Suprapubic skin (tissue), 4 donors: ENCODE results near the gene MARK3.

Experiments used
- EP300 ChIP-seq: sonication (generic); formaldehyde crosslinking; IDR thresholded peaks from one replicate; pipeline ENCODE4 v1.6.1; 2017; ENCODE audit warnings: antibody characterized with exemption
- POLR2A ChIP-seq, 2 donors: fragments of 450-650 bp; IDR thresholded peaks; one replicate each; pipeline ENCODE4 v1.6.1; 2017; ENCODE audit warnings: antibody characterized with exemption in 2 of 2, mild to moderate bottlenecking in 2 of 2, moderate library complexity in 2 of 2
- POLR2AphosphoS5 ChIP-seq, 3 donors: sonication (generic); formaldehyde crosslinking; IDR thresholded peaks; one replicate each; pipeline ENCODE4 v1.6.1; 2017; ENCODE audit warnings: antibody characterized with exemption in 3 of 3
- TF ChIP-seq, protein P1 (sequence below), 2 donors: fragments of 200-600 bp in 1 of 2; fragments of 450-650 bp in 1 of 2; sonication (generic) in 1 of 2; IDR thresholded peaks; one replicate each; pipeline ENCODE4 v1.5.1; 2016 to 2019; ENCODE audit warnings: antibody characterized with exemption in 2 of 2, mild to moderate bottlenecking in 1 of 2, moderate library complexity in 1 of 2

DNA sequence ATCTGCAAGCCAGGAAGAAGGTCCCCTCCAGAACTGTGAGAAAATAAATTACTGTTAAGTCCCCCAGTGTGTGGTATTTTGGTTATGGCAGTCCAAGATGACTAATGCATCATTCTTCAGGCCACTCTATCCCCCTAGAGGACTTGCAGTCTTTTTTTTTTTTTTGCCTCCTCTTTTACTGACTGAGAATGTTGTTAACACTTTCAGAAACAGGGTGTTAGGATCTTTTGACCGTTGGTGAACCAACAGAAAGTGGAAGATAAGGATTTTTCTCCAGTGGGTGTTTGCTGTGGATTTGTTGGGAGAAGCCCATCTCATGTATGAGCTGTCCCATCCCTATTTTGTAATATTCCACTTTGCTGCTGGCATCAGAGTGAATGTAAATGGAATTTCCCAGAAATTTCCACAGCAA lies 37.8 kb downstream of the MARK3 start:
- TF ChIP-seq, protein P1, sequence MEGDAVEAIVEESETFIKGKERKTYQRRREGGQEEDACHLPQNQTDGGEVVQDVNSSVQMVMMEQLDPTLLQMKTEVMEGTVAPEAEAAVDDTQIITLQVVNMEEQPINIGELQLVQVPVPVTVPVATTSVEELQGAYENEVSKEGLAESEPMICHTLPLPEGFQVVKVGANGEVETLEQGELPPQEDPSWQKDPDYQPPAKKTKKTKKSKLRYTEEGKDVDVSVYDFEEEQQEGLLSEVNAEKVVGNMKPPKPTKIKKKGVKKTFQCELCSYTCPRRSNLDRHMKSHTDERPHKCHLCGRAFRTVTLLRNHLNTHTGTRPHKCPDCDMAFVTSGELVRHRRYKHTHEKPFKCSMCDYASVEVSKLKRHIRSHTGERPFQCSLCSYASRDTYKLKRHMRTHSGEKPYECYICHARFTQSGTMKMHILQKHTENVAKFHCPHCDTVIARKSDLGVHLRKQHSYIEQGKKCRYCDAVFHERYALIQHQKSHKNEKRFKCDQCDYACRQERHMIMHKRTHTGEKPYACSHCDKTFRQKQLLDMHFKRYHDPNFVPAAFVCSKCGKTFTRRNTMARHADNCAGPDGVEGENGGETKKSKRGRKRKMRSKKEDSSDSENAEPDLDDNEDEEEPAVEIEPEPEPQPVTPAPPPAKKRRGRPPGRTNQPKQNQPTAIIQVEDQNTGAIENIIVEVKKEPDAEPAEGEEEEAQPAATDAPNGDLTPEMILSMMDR (IDR thresholded peaks at IDR 0.05) = no peak
- no peak for TF ChIP-seq POLR2A (IDR thresholded peaks at IDR 0.05)
- no peak for TF ChIP-seq EP300
- TF ChIP-seq POLR2AphosphoS5 (IDR thresholded peaks at IDR 0.05) = no peak
